Measurements from ENCODE around the gene HSF4. TPM values are rescaled to one million over a fixed set of nuclear protein-coding genes. Genes with fewer than 3 reads are reported as not detected.

Gene HSF4
- 0.54 and 1.1 TPM in 2 replicates for total RNA-seq

GRCh38 chr16:67164599-67165061 lies at the start of gene HSF4:
HSF4 (plus strand) TSS chr16:67164745; CDS start chr16:67164812, 67 bp downstream.

GRCh38 chr16:67150833-67151396 lies 13.6 kb upstream of the HSF4 start, which contains the start of gene B3GNT9:
B3GNT9 (minus strand) TSS chr16:67150998; CDS start chr16:67150485, 513 bp downstream.

GRCh38 chr16:67170168-67170948 lies 5.8 kb downstream of the HSF4 start, which contains the start of gene NOL3:
NOL3 (plus strand) TSS chr16:67170538.

DNA sequence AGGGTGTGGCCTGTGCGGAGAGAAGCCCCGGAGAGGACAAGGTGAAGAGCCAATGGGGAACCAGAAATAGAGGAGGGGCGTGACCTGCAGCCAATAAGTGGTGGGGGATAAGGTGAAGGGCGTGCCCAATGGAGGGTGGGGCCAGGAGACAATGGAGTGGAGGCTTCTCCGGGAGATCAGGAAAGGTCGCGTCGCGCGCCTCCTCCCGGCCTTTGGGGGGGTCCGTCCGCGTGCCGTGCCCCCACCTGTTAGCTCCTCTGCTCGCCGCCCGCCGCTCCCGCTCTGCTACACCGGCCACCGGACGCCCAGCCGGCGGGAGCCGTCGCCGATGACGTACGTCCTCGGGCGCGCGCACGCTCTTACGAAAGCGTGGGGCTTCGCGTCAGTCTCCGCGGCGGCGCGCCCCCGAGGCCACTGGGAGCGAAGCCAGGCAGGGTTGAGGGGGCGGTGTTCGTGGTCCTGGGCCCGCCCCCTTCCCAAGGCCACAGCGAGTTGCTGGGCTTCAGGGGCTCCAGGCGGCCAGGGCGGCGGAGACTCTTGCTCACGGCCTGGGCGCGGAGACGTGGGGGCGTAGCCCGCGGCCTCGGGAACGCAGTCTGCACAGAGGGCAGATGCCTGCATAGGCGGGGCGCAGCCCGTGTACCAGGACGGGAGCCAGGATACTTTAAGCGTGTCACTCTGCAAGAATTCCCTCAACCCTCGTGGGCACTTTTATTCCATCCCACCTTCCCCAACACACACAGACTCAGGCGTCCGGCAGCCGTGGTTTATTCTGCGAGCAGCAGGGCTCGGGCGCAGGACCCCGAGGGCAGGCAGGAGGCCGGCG lies 19.3 kb downstream of the HSF4 start, which contains the start of gene MATCAP1:
Gene MATCAP1, minus strand, starts transcription at position 337 of the 826 bp plus-strand sequence. CDS start 3,353 bp downstream, outside the sequence.

GRCh38 chr16:67190041-67190440 lies 25.5 kb downstream of the HSF4 start, which contains the start of gene EXOC3L1:
EXOC3L1 (minus strand) TSS chr16:67190136; CDS start chr16:67189676, 460 bp downstream.

DNA sequence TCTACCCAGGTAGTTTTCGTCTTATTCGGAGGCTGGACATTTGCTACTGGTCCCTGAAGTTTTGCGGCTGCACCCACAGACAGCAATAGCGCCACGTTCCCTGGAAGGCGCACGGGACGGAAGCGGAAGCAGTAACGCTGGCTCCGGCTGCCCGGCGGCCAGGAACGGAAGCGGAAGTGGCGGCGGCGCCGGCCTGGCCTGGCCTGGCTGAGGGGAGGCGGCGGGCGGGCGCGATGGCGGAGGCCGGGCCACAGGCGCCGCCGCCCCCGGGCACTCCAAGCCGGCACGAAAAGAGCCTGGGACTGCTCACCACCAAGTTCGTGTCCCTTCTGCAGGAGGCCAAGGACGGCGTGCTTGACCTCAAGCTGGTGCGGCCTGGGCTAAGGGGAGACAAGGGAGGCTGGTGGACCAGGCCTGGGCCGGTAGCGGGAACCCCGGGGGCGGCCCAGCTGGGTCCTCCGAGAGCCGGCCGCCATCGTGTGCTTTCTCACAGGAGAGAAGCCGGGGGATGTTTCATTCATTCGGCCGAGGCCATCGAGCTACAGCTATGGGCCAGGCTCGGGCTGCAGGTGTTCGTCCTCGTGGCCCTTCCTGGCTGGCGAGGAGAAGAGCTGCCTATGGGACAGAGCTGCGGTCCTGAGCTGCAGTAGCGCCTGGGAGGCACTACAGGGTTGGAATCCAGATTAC lies 27.6 kb downstream of the HSF4 start, which contains the start of gene E2F4:
Gene E2F4, plus strand, starts transcription at position 161 of the 687 bp plus-strand sequence. Its CDS starts 73 bp downstream, at position 234.

GRCh38 chr16:67199011-67199807 lies 34.7 kb downstream of the HSF4 start, which contains the start of gene ELMO3:
ELMO3 (plus strand) TSS chr16:67199131; CDS start chr16:67199327, 196 bp downstream.

Other genes with a start within 250 kb of the HSF4 start
- gene CDH16, start 245.9 kb upstream of the HSF4 start, total RNA-seq, result not detected in 2 replicates
- gene RRAD, start 239.2 kb upstream of the HSF4 start, total RNA-seq, result 0.22 and 0.43 TPM in 2 replicates
- 126 and 151 TPM in 2 replicates for gene CIAO2B, start 230.3 kb upstream of the HSF4 start, total RNA-seq
- 13.8 and 15.1 TPM in 2 replicates for gene CES2, start 229.2 kb upstream of the HSF4 start, total RNA-seq
- under 0.01 TPM in 1 of 2 replicates, not detected in the other for gene CES3, start 203.5 kb upstream of the HSF4 start, total RNA-seq
- 0.60 and 2.0 TPM in 2 replicates for gene CES4A, start 176.2 kb upstream of the HSF4 start, total RNA-seq
- 47.6 and 71.9 TPM in 2 replicates for gene CBFB, start 135.6 kb upstream of the HSF4 start, total RNA-seq
- gene PHAF1, start 54.8 kb upstream of the HSF4 start, total RNA-seq, result 10.0 and 11.8 TPM in 2 replicates
- gene B3GNT9, start 13.7 kb upstream of the HSF4 start, total RNA-seq, result 4.0 and 8.0 TPM in 2 replicates
- 14.0 and 20.4 TPM in 2 replicates for gene TRADD, start 4.8 kb upstream of the HSF4 start, total RNA-seq
- 5.6 and 6.1 TPM in 2 replicates for gene FBXL8, start 4.8 kb upstream of the HSF4 start, total RNA-seq
- 4.0 and 4.9 TPM in 2 replicates for gene NOL3, start 5.8 kb downstream of the HSF4 start, total RNA-seq
- gene MATCAP1, start 19.2 kb downstream of the HSF4 start, total RNA-seq, result 4.6 and 8.7 TPM in 2 replicates
- 47.2 and 80.1 TPM in 2 replicates for gene EXOC3L1, start 25.4 kb downstream of the HSF4 start, total RNA-seq
- 46.4 and 62.6 TPM in 2 replicates for gene E2F4, start 27.4 kb downstream of the HSF4 start, total RNA-seq
- gene ELMO3, start 34.4 kb downstream of the HSF4 start, total RNA-seq, result 0.65 and 0.86 TPM in 2 replicates
- gene TMEM208, start 62.4 kb downstream of the HSF4 start, total RNA-seq, result 25.7 and 27.7 TPM in 2 replicates
- gene FHOD1, start 82.7 kb downstream of the HSF4 start, total RNA-seq, result 11.9 and 14.4 TPM in 2 replicates
- 0.33 and 0.34 TPM in 2 replicates for gene SLC9A5, start 84.2 kb downstream of the HSF4 start, total RNA-seq
- gene PLEKHG4, start 114.8 kb downstream of the HSF4 start, total RNA-seq, result 7.5 and 9.8 TPM in 2 replicates
- gene KCTD19, start 162.0 kb downstream of the HSF4 start, total RNA-seq, result not detected in 2 replicates
- gene LRRC36, start 162.1 kb downstream of the HSF4 start, total RNA-seq, result 0.11 TPM in 1 of 2 replicates, not detected in the other
- 0.09 and 0.11 TPM in 2 replicates for gene TPPP3, start 228.8 kb downstream of the HSF4 start, total RNA-seq

All from dermis lymphatic vessel endothelial cell (primary cell).